ENCODE results near the gene HLA-DQB2.

GRCh38 chr6:32785781-32786533, 22.6 kb upstream of the HLA-DQB2 start:
- peak; percentile 85 for TF ChIP-seq CTCF (conservative IDR thresholded peaks at IDR 0.05; ENCODE audit: low read length)
- no peak for TF ChIP-seq EZH2phosphoT487 (IDR thresholded peaks at IDR 0.05; ENCODE audit: borderline replicate concordance, low read depth, low read length)
